GM10266 (cell line): Measurements from ENCODE around the gene CAMK2D.

Source experiments
- DNase-seq: peaks from one replicate; pipeline ENCODE4 v3.0.0; 2012; ENCODE audit errors: extremely low spot score
- CTCF ChIP-seq: IDR thresholded peaks from 2 replicates; pipeline ENCODE4 v1.5.1; 2012; ENCODE audit warnings: mild to moderate bottlenecking, low read depth; ENCODE audit not compliant: control insufficient read depth, insufficient read depth; ENCODE audit errors: missing control alignments

The CAMK2D gene

GRCh38 chr4:113602646-113603228 lies 158.8 kb downstream of the CAMK2D start:
- TF ChIP-seq CTCF, result no peak
- no peak for DNase-seq

- no peak for DNase-seq
- TF ChIP-seq CTCF, result no peak
These were observed 159.9 kb downstream of the CAMK2D start for GRCh38 chr4:113601636-113602035.

GRCh38 chr4:113596396-113596795 lies 165.1 kb downstream of the CAMK2D start:
- TF ChIP-seq CTCF, result no peak
- no peak for DNase-seq

GRCh38 chr4:113594231-113594556 lies 167.3 kb downstream of the CAMK2D start:
- no peak for TF ChIP-seq CTCF
- no peak for DNase-seq

GRCh38 chr4:113593400-113594230 lies 167.9 kb downstream of the CAMK2D start:
- DNase-seq, result peak; percentile 14
- no peak for TF ChIP-seq CTCF

- no peak for TF ChIP-seq CTCF
- no peak for DNase-seq
These were observed 169.6 kb downstream of the CAMK2D start for GRCh38 chr4:113591982-113592381.

- no peak for DNase-seq
- no peak for TF ChIP-seq CTCF
These were observed 172.5 kb downstream of the CAMK2D start for GRCh38 chr4:113588895-113589668.
